A673 (cell line): ENCODE results near the gene SCRN2. TPM values are rescaled to one million over a fixed set of nuclear protein-coding genes. Genes with fewer than 3 reads are reported as not detected.

Source experiments
- BruUV-seq: library from RNA; stranded (reverse); fragments of 400-500 nt; replicated peaks from 2 replicates; lab custom pipeline; 2021; lab: Mats Ljungman, UMichigan
- CTCF ChIA-PET: fragments of 300-600 bp; sonication (Branson Sonifier 250); formaldehyde crosslinking; loops from one replicate; lab custom pipeline; 2022; ENCODE audit warnings: antibody characterized with exemption; lab: Charles Lee
- POLR2A ChIA-PET: fragments of 300-600 bp; sonication (Branson Sonifier 250); formaldehyde crosslinking; loops from one replicate; lab custom pipeline; 2022; ENCODE audit warnings: antibody characterized with exemption; ENCODE audit not compliant: low non-redundant PET; lab: Charles Lee
- DNase-seq: peaks from one replicate; pipeline ENCODE4 v3.0.0-alpha.2; 2015; ENCODE audit warnings: low spot score
- H3K27ac ChIP-seq: fragments of 200-600 bp; sonication (generic); 2 replicates; pipeline ENCODE4 v1.5.1; 2016; ENCODE audit warnings: mixed run types, low read depth, mild to moderate bottlenecking, mixed read lengths, antibody characterized with exemption, low read length; ENCODE audit not compliant: poor library complexity, severe bottlenecking
- H3K27me3 ChIP-seq: fragments of 200-600 bp; sonication (generic); replicated peaks from 2 replicates; pipeline ENCODE4 v1.6.1; 2017; ENCODE audit warnings: mixed run types, low read depth, mild to moderate bottlenecking, mixed read lengths, antibody characterized with exemption, low read length; ENCODE audit not compliant: insufficient read depth, poor library complexity
- H3K36me3 ChIP-seq: fragments of 200-600 bp; sonication (generic); 2 replicates; pipeline ENCODE4 v1.6.1; 2016; ENCODE audit warnings: mixed run types, mild to moderate bottlenecking, mixed read lengths, antibody characterized with exemption, low read length; ENCODE audit not compliant: insufficient read depth, poor library complexity, severe bottlenecking
- H3K4me1 ChIP-seq: fragments of 200-600 bp; sonication (generic); 2 replicates; pipeline ENCODE4 v1.6.1; 2017; ENCODE audit warnings: mixed run types, mild to moderate bottlenecking, mixed read lengths, antibody characterized with exemption, low read length; ENCODE audit not compliant: insufficient read depth, poor library complexity, severe bottlenecking
- H3K4me3 ChIP-seq: fragments of 200-600 bp; sonication (generic); 2 replicates; pipeline ENCODE4 v1.5.1; 2016; ENCODE audit warnings: low read depth, mixed run types, mild to moderate bottlenecking, mixed read lengths, low read length; ENCODE audit not compliant: poor library complexity, severe bottlenecking
- H3K9me3 ChIP-seq: fragments of 200-600 bp; sonication (generic); 2 replicates; pipeline ENCODE4 v1.6.1; 2016; ENCODE audit warnings: mixed run types, low read depth, mild to moderate bottlenecking, mixed read lengths, antibody characterized with exemption, low read length; ENCODE audit not compliant: poor library complexity, severe bottlenecking
- EZH2 ChIP-seq: fragments of 200-600 bp; sonication (generic); IDR thresholded peaks from 2 replicates; pipeline ENCODE4 v1.6.1; 2017; ENCODE audit warnings: borderline replicate concordance, low read depth, mild to moderate bottlenecking, mixed read lengths, antibody characterized with exemption, low read length; ENCODE audit not compliant: poor library complexity, severe bottlenecking
- intact Hi-C: fragments of 100-400 bp; cut with micrococcal nuclease; formaldehyde crosslinking; loops from one replicate; pipeline ENCODE4 v1.10.0; 2022; ENCODE audit not compliant: unreplicated experiment
- total RNA-seq: library from RNA; stranded (reverse); gene quantifications from 2 replicates; pipeline ENCODE4 v1.2.3, GENCODE V29; 2021
- TF ChIP-seq, protein P1 (sequence below): fragments of 300-800, 200-600 bp; sonication (generic); conservative IDR thresholded peaks from 2 replicates; pipeline ENCODE4 v1.5.1; 2017; ENCODE audit warnings: low read depth, mild to moderate bottlenecking, antibody characterized with exemption, low read length, moderate library complexity, mixed read lengths

The SCRN2 gene
- total RNA-seq, 1 experiment from 2014 or later: 6.2 TPM

DNA sequence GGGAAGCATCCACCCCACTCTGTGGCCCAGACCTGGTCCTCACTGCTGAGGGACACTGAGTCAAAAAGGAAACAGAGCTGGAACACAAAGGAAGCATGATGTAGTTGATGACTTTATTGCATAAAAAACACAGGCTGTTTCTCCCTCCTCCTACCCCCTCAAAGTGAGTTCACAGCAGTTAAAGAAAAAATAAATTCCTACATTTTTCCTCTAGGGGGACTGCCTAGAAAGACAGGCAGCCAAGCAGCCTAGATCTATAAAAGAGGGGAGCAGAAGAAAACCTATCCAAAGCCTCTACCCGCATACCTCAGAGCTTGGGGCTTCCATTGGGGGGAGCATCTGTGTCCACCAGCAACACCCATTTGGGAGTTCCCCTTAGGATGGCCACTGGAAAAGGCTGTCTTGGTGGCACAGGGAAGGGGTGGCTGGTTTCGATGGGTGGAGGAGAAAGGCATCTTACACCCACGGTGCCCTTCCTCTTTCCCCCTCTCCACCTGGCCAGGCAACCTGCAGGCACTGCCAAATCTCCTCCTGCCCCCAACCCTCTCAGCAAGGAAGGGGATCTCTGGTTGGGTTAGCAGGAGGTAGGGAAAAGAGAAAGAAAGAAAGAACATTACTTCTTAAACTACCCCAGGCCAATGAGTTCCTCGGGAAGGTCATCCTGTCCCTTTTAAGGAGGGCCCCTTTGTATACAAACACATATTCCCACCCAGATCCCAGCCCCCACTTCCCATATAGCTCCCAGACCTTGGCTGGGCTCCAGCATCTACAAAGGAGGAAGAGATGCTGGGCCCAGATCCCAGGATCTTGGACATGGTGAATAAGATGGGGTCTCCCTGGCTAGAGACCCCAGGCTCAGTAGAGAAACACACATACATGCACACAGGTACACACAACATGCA lies 4.0 kb upstream of the SCRN2 start:
- Histone ChIP-seq H3K36me3 (no peaks in the 10 kb centered on the region), H3K27ac (no peak overlapping the region), H3K4me3 (no peak overlapping the region), H3K4me1 (no peaks in the 10 kb centered on the region), H3K9me3 (no peaks in the 10 kb centered on the region), H3K27me3 (peaks cover 45% of the 10 kb centered on the region)
- ChIA-PET POLR2A (no interaction called here), CTCF (interaction anchor here (1.3 kb wide), 1 partner anchor 45 kb away, joined by 3 read pairs; no protein-coding TSS in a partner anchor)
- DNase-seq: peak; percentile 38
- no peak for TF ChIP-seq EZH2
- TF ChIP-seq, protein P1, sequence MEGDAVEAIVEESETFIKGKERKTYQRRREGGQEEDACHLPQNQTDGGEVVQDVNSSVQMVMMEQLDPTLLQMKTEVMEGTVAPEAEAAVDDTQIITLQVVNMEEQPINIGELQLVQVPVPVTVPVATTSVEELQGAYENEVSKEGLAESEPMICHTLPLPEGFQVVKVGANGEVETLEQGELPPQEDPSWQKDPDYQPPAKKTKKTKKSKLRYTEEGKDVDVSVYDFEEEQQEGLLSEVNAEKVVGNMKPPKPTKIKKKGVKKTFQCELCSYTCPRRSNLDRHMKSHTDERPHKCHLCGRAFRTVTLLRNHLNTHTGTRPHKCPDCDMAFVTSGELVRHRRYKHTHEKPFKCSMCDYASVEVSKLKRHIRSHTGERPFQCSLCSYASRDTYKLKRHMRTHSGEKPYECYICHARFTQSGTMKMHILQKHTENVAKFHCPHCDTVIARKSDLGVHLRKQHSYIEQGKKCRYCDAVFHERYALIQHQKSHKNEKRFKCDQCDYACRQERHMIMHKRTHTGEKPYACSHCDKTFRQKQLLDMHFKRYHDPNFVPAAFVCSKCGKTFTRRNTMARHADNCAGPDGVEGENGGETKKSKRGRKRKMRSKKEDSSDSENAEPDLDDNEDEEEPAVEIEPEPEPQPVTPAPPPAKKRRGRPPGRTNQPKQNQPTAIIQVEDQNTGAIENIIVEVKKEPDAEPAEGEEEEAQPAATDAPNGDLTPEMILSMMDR: peak; percentile 37; the same call in 1 of the 2 replicates
- intact Hi-C loops: loop anchor here (5.0 to 10.0 kb wide), 2 partner anchors 100 to 172 kb away; partner anchors contain the start of gene PNPO
- no TSS peak for BruUV-seq

DNA sequence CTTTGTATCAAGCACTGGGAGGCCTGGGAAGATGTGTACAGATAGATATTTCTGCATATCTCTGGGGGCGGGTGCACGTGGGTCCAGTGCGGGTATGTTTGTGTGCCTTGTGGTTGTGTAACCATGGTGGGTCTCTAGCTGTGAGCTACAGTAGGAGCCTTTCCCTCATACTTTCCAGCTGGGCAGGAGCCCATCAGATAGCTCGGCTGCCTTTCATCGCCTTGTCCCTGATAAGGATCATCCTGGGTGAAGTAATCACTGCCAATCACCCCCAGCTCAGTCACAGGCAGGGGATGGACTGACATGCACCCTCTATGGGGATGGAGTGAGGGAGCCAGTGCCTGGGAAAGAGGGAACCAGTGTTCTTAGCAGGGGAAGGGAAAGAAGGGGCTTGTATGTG lies 3.2 kb upstream of the SCRN2 start:
- no TSS peak for BruUV-seq
- Histone ChIP-seq H3K4me1 (no peaks in the 10 kb centered on the region), H3K27ac (no peak overlapping the region), H3K9me3 (no peaks in the 10 kb centered on the region), H3K27me3 (peaks cover 37% of the 10 kb centered on the region), H3K36me3 (no peaks in the 10 kb centered on the region), H3K4me3 (no peak overlapping the region)
- no peak for DNase-seq
- CTCF ChIA-PET: interaction anchor here (1.3 kb wide), 1 partner anchor 45 kb away, joined by 3 read pairs; no protein-coding TSS in a partner anchor
- intact Hi-C loops: loop anchor here (5.0 to 10.0 kb wide), 2 partner anchors 101 to 173 kb away; partner anchors contain the start of gene PNPO
- POLR2A ChIA-PET: no interaction called here
- no peak for TF ChIP-seq EZH2
- TF ChIP-seq, protein P1: no peak

DNA sequence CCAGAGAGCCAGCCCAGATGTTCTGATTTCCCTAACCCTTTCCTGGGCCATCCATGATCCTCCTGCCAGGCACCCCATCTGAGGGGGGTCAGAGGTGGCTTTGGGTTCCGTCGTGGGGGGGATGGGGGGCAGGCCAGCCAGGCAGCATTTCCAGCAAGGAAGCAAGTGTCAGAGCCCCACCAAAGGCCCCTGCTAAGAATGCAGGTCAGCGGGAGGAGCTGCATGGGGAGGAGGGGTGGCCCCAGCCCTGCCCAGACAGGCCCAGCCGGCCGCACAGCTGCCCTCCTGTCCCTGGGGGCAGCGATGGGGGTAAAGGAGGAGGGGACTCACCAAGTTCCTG lies 2.3 kb upstream of the SCRN2 start:
- no peak overlapping the region for H3K4me3 ChIP-seq

More for the DNA sequence above, 2.3 kb upstream of the SCRN2 start:
- DNase-seq: no peak
- ChIA-PET CTCF (interaction anchor here (0.6 to 2.8 kb wide), 3 partner anchors 45 to 128 kb away, joined by 5 to 19 read pairs (median 7); partner anchors contain the start of gene CDK5RAP3), POLR2A (no interaction called here)
- no peak overlapping the region for H3K27ac ChIP-seq
- TF ChIP-seq EZH2: no peak
- TF ChIP-seq, protein P1: no peak; the same call in 1 of the 2 replicates
- BruUV-seq: no TSS peak
- no peaks in the 10 kb centered on the region for H3K36me3 ChIP-seq
- intact Hi-C loops: loop anchor here (5.0 to 10.0 kb wide), 2 partner anchors 101 to 174 kb away; partner anchors contain the start of gene PNPO
- H3K9me3 ChIP-seq: no peaks in the 10 kb centered on the region
- H3K27me3 ChIP-seq: peaks cover 28% of the 10 kb centered on the region
- H3K4me1 ChIP-seq: no peaks in the 10 kb centered on the region
